ENCODE results near the gene GPC6.

The GPC6 gene

DNA sequence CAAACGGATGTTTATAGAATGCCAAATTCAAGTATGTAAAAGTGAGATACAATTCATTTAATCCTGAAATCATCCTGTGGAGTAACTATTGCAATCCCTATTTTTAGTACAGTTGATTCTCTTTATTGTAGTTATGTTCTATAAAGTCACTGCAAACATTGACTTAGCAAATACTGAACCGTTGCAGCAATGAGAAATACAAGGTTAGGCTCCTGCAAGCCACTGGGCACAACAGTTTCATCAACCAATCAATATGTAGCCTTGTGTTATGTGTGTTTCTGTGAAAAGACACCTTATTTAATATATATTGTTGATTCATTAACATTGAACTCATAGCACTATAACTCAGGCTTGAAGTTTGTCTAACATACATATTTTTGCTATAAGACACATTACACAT lies 1078.4 kb downstream of the GPC6 start:
- no peak for DNase-seq (ENCODE audit: low spot score)

DNA sequence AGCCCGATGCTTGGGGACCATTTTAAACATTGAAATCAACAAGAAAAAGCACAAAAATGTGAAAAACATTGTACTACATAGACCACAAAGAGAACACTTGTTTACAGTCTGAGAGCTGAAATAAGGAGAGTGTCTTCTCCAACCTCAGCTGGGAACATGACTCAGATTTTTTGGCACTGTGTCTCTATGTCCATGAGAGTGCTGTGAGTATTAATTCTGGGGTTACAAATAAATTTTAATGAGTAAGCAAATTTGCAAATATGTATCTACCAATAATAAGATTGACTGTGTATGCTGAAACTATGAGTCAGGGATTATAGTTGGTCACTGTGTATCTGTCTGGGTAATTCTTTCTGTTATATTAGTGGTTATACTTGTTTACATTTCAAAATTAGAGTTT lies 1078.9 kb downstream of the GPC6 start:
- no peak for DNase-seq (ENCODE audit: low spot score)

DNA sequence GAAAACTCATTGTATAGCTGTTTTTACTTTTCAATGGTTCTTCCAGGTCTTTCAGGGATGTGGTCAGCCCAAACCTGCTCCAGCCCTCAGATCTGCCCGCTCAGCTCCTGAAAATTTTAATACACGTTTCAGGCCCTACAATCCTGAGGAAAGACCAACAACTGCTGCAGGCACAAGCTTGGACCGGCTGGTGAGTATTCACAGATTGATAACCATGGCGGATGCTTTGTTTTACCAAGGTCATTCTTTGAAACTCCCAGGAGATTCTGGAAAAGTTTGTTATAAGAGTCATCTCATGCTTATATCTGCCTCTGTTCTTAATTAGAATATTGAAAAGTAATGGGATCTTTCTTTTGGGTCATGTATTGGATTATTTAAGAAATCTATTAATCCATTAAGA lies 1079.3 kb downstream of the GPC6 start:
- DNase-seq (ENCODE audit: low spot score), result no peak

DNA sequence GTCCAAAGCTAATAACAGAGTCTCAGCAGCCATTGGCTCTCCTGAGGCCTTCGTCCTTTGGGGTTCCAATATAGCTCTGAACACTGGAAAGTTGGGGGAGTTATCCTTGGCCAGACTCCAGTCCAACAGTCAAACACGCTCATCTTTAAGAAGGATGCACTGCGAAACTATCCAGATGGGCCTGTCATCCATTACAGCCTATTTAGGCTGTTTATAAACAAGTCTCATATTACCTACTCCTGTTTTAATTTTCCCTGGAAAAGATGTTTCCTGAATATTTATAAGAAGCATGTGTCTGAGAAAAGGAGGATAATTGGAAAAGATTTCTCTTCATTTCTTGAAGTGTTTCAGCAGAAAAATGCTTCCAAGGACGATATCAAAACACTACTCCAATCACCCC lies 1082.2 kb downstream of the GPC6 start:
- no peak for DNase-seq (ENCODE audit: low spot score)

DNA sequence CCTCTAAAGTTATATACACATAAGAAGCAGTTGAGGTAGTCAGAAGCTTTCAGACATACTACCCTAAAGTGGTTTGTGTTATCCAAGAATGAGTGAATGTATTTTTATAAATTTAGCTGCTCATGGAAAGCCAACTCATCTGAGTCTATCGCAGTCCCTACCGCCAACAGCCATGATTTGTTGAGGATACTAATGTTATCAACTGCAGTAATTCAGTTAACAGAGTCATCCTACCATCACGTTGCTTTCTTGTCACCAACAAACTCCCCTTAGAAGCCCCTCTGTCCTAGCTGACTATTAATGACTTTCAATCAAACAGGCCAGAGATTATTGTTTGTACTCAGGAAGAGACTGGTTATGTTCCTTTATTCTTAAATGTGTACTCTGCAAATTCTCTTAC lies 1083.0 kb downstream of the GPC6 start:
- DNase-seq (ENCODE audit: low spot score), result no peak

DNA sequence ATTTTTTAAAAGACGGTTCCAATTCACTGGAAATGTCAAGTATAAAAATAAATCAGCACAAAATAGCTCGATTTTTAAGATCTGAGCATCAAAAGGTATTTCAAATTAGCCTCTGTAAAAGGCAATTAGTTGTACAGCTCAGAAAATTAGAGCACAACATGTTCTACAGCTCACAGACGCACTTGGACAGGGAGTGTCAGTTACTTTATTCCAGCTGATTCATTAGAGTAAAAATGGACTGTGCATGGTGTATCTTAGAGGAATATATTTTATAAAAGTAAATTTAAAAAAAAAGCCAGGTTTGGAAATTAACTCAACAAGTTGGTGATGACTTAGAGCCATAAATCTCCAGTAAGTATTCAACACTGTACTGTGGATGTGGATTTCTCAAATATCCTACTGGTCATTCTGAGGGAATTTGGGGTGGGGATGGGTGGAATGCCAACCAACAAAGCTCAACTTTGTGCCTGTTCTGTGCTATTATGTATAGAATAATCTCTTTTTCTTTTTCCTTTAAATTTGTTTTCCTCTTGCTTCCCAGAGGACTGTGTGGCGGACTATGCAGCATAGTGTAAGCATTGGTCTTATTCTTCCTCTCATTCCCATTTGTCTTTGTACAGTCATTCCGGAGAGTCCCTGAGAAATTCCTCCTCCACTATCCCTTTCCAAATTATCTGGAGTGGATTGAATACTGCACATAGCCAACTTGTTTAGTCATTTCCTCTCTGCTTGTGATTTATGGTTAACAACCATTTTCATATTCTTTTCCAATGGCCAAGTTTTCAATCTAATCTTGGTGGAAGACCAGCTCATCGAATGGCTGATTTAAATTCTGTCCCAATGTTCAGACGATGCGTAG lies 1083.6 kb downstream of the GPC6 start:
- no peak for DNase-seq (ENCODE audit: low spot score)

DNA sequence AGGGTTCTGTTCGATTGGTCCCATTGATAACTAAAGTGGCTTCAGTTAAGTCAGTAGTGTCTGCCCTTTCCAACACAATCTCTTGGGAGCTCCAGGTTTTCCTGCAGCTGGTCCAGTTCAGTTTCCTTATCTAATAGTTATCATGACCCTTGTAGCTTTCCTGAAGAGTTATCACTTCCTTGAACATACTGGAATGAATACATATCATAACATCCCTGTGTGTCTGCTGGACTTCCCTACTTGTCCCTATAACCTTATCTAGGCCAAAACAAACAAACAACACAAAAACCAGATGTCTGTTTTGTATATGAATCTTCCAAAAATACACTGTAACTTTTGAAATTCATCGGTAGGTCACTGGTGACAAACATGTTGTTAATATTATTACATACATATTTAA lies 1085.3 kb downstream of the GPC6 start:
- no peak for DNase-seq (ENCODE audit: low spot score)

DNA sequence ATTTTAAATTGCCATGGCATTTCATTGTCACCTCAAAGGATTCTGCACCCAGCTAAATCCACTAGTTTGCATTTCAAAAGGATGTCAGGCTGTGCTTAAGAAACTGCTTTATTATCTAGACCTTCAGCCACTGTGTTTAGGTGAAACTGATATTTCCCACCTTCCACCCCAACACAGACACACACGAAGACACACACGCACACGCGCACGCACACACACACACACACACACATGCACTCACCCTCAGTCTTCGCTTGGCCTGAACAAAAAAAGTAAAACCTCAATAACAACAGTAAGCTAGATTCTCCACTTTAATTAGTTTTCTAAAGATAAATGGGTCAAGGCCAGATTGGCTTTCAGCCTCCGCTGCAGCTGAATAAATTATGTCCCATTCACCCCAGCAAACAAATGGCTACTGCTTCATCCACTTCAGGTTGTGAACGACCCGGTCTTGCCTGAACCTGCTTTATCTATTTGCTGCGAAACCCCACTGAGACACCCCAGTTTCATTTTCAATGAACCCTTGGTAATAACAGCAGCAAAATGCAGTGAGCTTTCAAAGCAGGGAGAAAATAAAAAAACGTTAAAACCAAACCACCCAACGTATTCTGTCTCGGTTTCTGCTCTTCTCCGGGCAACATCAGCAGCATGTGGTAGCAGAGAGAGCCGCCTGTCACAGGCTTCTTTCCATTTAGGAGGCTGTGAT lies 1086.1 kb downstream of the GPC6 start:
- DNase-seq (ENCODE audit: low spot score), result no peak

DNA sequence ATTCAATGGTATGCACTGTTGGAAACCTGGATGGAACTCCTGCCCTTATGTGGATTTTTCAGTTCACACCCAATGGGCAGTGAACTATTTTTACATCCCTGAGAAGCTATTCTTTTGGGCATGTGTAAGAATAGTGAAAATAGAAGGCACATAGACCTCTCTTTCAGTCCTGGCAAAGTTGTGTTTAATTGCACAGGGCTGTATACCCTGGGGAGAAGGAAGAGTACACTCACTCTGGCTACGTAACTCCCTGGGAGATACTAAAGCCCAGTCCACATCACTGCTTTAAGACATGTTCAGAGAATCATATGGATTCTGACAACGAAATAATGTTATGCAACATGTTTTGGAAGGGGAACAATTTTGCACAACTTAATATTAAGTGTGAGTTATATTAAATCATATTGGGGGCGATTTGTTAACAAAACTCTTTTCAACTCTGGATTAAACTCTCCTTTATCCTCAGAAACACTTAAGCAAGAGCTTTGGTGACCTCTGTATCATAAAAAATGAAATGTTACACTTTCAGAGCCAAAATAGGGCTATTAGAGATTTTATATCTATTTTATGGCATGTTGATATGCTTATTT lies 1086.8 kb downstream of the GPC6 start:
- DNase-seq (ENCODE audit: low spot score), result no peak

DNA sequence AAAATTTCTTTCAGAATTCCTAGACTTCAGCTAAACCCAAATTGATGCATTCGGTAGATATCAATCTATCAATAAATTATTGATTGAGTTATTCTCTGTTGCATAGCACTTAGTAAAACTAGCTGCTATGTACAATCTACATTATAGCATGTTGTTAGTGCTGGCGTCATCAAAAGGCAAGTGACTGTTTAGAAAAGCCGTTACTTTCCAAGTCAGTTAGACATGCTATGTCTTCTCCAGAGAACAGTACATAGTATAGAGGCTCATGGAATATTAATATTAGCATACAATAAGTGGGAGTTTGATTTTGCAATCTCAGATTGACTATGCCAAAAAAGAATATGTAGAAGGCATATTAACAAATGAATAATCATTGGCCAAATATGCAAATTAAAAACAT lies 1087.3 kb downstream of the GPC6 start:
- no peak for DNase-seq (ENCODE audit: low spot score)

DNA sequence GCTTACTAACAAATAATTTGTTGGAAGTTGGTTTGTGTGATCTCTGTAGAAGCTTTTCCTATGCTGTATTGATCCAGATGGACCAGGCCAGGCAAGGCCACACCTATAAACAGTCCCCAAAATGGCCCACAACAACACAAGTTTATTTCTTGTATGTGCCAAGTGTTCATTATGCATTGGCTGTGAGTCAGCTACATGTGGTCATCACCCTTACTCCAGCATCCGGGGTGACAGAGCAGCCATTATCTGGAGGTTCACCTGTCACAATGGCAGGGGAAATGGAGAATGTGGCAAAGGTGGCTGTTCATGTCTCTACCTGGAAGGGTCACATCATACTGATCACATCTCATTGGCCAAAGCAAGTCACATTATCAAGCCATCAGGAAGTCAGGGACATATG lies 1088.6 kb downstream of the GPC6 start:
- DNase-seq (ENCODE audit: low spot score), result no peak

DNA sequence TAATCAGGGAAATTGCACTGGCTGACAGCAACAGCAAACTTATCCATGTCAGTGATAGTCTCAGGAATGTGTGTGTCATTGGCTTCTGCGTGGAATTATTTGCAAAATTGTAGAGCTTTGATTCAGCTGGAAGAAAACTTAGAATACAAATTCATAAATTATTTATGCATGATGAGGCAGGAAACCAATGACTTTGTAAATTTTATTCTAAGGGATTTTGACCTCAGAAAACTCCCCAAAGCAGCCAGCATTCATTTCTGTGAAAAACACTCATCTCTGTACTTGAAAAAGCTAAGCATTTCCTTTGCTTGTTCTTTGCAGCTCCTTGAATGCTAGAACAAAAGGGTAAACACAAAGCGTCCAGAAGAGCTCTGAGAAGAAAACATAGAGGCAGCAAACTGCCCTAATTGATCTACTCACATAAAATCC lies 1090.5 kb downstream of the GPC6 start:
- no peak for DNase-seq (ENCODE audit: low spot score)

DNA sequence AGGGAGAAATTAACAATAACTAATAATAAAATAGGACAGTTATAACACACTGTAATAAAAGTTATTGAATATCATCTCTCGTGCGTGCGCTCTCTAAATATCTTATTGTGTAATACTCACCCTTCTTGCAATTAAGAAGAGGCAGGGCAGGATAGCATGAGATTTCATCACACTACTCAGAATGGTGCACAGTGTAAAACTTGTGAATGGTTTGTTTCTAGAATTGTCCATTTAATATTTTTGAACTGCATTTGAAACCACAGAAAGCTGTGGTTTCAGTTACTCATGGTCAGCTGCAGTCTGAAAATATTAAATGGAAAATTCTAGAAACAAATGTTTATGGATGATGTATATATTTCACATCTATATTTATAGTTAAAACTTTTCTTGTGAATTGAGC lies 1091.8 kb downstream of the GPC6 start:
- DNase-seq (ENCODE audit: low spot score), result no peak

DNA sequence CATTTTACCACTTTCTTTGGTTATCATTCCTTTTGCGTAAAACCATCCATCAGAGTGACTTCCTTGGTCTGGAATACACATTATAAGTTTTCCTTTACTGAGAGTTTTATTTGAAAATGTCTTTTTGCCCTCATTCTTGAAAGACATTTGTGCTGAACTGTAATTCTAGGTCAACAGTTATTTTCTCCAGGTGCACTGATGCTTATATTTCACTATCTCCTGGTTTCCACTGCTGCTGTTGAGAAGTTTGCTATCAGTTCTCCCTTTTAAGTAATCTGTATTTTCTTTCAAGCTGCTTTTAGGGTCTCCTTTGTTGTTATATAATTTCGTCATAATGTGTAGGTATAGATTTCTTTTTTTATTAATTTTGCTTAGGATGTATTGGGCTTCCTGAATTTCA lies 1092.9 kb downstream of the GPC6 start:
- DNase-seq (ENCODE audit: low spot score), result no peak

DNA sequence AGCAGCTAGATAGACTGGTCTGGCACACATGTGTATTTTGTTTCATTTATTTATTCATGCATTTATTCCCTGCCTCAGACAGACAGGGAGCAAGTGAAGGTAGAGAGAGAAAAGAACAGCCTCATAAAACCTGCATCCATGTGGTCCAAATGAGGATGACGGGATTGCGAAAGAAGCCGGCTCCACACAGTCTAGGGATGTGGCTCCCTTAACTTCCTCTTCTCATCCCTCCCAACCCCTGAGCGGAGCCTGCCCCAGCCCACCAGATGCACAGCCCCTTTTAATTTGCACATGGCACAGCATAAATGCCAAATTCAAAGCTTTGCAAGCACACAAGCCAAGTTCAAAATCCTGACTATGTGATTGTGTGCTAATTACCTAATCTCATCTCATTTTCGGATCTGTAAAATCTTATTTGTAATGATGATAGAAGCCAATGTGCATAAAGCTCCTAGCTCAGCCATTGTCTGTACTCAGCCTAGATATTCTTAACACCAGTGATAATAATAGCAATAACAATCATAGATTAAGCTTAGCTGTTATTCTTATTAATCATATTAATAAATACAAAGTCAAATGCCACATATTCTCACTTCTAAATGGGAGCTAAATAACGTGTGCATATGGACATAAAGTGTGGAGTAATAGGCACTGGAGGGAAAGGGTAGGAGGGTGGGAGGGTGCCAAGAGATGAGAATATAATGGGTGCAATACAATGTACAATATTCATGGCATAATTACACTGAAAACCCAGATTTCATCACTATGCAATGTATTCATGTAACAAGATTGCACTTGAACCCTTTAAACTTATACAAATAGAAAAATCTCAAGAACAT lies 1096.5 kb downstream of the GPC6 start:
- DNase-seq (ENCODE audit: low spot score), result no peak

DNA sequence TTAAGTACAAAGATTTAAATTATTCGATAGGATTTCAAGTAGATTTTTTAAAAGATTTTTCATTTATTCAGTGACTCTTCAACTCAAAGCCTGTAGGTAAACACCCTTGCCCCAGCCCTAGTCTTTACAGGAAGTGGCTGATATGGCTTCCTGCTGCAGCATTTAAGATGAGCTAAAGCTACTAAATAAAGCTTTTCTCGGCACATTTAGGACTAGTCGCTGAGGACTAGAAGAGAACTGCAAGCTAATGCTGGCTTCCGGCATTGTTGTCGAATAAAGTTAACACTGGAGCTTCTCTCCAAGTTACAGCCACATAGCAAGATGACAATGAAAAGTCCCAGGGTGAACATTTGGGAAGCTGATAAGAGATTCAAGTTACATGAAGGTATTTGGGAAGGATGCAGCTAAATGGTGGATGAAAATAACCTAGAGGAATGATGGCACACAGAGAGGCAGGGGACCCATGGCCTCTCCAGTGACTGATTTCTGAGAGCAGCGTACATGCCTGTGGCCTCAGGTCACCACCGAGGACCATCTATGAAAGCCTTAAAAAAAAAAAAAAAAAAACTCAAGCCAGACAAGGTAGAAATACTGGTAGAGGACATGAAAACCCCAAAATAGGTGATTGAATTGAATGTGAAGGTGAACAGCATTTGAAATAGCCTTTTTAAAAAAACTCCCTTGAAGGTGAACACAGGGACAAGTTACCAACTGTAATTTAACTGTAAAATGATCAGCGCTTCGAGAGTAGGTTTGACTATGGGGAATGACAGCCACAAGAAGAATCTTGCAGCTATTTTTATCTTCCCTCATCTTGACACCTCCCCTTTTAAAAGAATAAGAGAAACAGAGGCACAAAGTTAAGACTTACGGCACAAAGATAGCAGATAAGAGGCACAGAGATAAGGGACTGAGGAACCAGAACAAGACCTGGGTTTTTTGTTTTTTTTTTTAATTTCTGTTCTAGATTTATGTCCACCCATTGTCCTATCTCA lies 1097.5 kb downstream of the GPC6 start:
- no peak for DNase-seq (ENCODE audit: low spot score)

DNA sequence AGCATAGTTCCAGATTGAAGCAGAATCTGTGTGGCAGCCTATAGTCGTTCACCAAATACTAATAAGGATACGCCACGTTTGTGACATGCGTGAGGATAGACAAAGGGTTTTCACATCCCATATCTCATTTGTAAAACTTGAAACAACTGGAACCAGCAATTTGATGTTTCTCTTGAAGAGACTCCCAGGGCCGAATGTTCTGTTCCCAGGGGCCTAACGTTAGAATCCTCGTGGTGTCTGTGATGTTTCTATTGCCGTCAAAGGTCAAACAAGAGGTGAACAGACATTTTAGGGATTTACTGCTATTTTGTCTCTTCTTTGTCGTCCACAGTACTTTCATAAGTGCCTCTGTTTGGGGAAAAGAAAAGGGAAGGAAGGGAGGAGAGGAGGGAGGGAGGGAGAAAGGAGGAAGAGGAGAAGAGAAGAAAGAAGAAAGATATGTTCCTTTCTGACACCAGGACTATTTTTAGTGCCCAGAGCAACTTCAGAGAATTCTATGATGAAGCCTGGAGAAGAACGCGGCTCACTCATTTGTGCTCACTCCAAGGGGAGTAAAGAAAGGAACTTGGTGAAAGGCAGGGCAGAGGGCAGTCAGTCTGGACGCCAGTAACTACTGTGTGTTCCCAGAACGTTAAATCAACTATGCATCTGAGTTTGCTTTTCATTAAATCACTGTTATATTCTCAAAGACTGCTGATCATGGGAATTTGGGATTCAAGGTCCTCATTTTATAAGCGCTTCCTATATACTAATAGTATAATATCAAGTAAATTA lies 1098.3 kb downstream of the GPC6 start:
- no peak for DNase-seq (ENCODE audit: low spot score)

DNA sequence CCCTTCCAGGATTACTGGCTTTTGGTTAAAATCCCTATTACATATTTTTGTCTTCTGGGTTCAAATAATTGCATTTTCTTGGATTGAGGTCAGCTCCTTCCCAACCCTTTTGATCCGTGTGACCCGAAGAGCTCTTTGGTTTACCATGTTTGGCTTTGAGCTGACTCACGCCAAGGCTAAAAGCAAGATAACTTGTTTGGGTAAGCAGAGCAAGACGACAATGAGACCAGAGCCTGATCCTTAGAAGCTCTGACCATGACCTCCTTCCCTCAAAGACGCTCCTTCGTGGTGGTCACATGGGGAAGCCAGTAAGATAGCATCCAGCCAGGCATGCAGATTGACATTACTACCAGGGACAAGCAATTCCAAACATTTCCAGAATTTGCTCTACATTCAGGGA lies 1099.0 kb downstream of the GPC6 start:
- no peak for DNase-seq (ENCODE audit: low spot score)

DNA sequence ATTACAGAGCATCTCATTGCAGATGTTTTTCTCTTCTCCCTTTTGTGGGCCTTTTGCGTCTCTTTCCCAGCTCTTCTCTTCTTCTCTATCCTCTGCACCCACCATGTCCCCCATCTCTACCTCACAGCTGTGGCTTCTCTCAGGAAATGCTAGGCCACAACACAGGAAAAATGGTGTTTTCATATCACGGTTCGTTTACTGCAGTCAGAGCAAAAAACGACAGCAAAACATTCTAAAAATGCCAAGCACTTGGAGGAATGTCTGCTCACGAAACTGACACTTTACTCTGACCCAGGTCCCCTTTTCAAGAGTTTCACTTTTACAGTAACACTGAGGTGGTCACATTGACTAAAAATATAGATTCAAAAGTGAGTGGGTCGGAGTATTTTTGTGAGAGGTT lies 1100.7 kb downstream of the GPC6 start:
- DNase-seq (ENCODE audit: low spot score), result no peak

DNA sequence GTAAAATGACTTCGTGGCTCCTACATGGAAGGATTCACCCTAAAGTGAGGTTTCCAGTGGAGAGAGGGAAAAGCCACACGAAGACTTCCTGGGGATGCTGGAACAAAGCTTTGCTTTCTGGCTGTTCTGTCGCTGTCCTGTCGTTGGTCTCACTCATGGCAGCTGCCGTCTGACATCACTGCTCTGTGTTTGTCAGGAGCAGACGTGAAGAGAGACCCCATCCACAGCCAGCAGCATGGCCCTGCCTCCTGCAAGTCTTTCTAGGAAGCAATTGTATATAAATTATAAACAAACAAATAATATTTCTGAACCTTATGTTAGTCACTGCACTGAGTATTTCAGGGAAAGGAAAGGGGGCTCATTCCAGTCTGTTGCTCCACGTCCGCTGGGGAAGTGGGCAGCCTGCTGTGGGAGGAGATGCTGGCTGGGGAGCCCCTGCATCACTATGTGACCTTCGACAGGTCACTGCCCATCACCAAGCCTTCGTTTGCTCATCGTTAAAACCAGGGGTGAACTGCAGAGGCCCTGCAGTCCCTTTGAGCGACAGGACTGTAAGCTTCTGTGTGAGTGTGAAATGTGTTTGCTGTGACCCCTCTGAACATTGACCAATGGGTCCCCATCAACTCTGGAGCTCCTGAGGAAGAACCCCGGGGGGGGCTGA lies 1101.9 kb downstream of the GPC6 start:
- no peak for DNase-seq (ENCODE audit: low spot score)
